ENCODE measurements around the gene GFER.
"Not testable (repeated sequence)": the region's sequence is repeated elsewhere in the genome, so short reads cannot be mapped to it uniquely, and the experiment has no call there.

DNA sequence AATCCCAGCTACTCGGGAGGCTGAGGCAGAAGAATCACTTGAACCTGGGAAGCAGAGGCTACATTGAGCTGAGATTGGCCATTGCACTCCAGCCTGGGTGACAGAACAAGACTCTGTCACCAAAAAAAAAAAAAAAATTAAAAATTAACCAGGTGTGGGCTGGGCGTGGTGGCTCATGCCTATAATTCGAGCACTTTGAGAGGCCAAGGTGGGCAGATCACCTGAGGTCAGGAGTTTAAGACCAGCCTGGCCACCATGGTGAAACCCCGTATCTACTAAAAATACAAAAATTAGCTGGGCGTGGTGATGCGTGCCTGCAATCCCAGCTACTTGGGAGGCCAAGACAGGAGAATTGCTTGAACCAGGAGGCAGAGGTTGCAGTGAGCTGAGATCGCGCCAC lies 44.2 kb upstream of the GFER start:
- not testable (repeated sequence) for TF ChIP-seq EZH2 (IDR thresholded peaks at IDR 0.05; ENCODE audit: borderline replicate concordance, low read depth, low read length); POLR2AphosphoS5 (IDR thresholded peaks at IDR 0.05; ENCODE audit: control insufficient read depth, insufficient read depth, low read depth, low read length); KDM1A (IDR thresholded peaks at IDR 0.05); MED1 (CRISPR knock-in tag; IDR thresholded peaks at IDR 0.05; ENCODE audit: borderline replicate concordance)
- TF ChIP-seq, protein P1, sequence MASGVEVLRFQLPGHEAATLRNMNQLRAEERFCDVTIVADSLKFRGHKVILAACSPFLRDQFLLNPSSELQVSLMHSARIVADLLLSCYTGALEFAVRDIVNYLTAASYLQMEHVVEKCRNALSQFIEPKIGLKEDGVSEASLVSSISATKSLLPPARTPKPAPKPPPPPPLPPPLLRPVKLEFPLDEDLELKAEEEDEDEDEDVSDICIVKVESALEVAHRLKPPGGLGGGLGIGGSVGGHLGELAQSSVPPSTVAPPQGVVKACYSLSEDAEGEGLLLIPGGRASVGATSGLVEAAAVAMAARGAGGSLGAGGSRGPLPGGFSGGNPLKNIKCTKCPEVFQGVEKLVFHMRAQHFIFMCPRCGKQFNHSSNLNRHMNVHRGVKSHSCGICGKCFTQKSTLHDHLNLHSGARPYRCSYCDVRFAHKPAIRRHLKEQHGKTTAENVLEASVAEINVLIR (CRISPR knock-in tag; IDR thresholded peaks at IDR 0.05): not testable (repeated sequence)
- TF ChIP-seq, protein P2, sequence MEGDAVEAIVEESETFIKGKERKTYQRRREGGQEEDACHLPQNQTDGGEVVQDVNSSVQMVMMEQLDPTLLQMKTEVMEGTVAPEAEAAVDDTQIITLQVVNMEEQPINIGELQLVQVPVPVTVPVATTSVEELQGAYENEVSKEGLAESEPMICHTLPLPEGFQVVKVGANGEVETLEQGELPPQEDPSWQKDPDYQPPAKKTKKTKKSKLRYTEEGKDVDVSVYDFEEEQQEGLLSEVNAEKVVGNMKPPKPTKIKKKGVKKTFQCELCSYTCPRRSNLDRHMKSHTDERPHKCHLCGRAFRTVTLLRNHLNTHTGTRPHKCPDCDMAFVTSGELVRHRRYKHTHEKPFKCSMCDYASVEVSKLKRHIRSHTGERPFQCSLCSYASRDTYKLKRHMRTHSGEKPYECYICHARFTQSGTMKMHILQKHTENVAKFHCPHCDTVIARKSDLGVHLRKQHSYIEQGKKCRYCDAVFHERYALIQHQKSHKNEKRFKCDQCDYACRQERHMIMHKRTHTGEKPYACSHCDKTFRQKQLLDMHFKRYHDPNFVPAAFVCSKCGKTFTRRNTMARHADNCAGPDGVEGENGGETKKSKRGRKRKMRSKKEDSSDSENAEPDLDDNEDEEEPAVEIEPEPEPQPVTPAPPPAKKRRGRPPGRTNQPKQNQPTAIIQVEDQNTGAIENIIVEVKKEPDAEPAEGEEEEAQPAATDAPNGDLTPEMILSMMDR (IDR thresholded peaks at IDR 0.05 in 2 of 3, conservative IDR thresholded peaks at IDR 0.05 in 1 of 3; ENCODE audit: insufficient read depth in 2 of 3, low read depth in 1 of 3, low read length in 3 of 3): not testable (repeated sequence)
- TF ChIP-seq, protein P3, sequence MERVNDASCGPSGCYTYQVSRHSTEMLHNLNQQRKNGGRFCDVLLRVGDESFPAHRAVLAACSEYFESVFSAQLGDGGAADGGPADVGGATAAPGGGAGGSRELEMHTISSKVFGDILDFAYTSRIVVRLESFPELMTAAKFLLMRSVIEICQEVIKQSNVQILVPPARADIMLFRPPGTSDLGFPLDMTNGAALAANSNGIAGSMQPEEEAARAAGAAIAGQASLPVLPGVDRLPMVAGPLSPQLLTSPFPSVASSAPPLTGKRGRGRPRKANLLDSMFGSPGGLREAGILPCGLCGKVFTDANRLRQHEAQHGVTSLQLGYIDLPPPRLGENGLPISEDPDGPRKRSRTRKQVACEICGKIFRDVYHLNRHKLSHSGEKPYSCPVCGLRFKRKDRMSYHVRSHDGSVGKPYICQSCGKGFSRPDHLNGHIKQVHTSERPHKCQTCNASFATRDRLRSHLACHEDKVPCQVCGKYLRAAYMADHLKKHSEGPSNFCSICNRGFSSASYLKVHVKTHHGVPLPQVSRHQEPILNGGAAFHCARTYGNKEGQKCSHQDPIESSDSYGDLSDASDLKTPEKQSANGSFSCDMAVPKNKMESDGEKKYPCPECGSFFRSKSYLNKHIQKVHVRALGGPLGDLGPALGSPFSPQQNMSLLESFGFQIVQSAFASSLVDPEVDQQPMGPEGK (CRISPR knock-in tag; IDR thresholded peaks at IDR 0.05; ENCODE audit: borderline replicate concordance): not testable (repeated sequence)
- TF ChIP-seq, protein P4, sequence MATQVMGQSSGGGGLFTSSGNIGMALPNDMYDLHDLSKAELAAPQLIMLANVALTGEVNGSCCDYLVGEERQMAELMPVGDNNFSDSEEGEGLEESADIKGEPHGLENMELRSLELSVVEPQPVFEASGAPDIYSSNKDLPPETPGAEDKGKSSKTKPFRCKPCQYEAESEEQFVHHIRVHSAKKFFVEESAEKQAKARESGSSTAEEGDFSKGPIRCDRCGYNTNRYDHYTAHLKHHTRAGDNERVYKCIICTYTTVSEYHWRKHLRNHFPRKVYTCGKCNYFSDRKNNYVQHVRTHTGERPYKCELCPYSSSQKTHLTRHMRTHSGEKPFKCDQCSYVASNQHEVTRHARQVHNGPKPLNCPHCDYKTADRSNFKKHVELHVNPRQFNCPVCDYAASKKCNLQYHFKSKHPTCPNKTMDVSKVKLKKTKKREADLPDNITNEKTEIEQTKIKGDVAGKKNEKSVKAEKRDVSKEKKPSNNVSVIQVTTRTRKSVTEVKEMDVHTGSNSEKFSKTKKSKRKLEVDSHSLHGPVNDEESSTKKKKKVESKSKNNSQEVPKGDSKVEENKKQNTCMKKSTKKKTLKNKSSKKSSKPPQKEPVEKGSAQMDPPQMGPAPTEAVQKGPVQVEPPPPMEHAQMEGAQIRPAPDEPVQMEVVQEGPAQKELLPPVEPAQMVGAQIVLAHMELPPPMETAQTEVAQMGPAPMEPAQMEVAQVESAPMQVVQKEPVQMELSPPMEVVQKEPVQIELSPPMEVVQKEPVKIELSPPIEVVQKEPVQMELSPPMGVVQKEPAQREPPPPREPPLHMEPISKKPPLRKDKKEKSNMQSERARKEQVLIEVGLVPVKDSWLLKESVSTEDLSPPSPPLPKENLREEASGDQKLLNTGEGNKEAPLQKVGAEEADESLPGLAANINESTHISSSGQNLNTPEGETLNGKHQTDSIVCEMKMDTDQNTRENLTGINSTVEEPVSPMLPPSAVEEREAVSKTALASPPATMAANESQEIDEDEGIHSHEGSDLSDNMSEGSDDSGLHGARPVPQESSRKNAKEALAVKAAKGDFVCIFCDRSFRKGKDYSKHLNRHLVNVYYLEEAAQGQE (IDR thresholded peaks at IDR 0.05; ENCODE audit: borderline replicate concordance): not testable (repeated sequence)
- TF ChIP-seq, protein P4 (CRISPR knock-in tag; IDR thresholded peaks at IDR 0.05; ENCODE audit: low read depth): not testable (repeated sequence)
